Measurements from ENCODE around the gene SCPEP1.
"Not testable (repeated sequence)": the region's sequence is repeated elsewhere in the genome, so short reads cannot be mapped to it uniquely, and the experiment has no call there.

SCPEP1 gene

GRCh38 chr17:56945938-56946505 lies 31.9 kb upstream of the SCPEP1 start:
- DNase-seq (ENCODE audit: low read depth, low spot score) = no peak
- in situ Hi-C loops (cut with HindIII; ENCODE audit: low sequenced_read_pairs) = no loop called here
- no peak for TF ChIP-seq CTCF (IDR thresholded peaks at IDR 0.05; ENCODE audit: low read depth, low read length)
- H3K4me3 ChIP-seq (ENCODE audit: low read depth, low read length) = no peak overlapping the region

DNA sequence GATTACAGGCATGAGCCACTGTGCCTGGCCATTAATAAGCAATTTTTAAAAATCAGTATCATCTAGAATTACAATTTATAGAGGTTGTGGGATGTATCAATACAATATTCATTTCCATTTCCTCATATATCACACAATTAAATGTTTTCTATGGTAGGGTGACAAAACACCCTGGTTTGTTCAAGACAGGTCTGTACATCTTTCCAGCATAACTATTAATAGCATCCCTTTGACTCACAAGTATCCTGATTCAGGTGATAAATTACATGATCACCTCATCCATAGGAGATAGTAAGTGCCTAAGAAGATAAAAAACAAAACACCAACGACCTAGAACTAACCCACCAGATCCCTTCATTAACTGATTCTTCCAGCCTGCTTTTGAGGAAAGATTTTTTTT lies 30.2 kb upstream of the SCPEP1 start:
- no peak overlapping the region for H3K4me3 ChIP-seq (ENCODE audit: low read depth, low read length)
- DNase-seq (ENCODE audit: low read depth, low spot score) = no peak
- in situ Hi-C loops (cut with HindIII; ENCODE audit: low sequenced_read_pairs) = no loop called here
- TF ChIP-seq CTCF (IDR thresholded peaks at IDR 0.05; ENCODE audit: low read depth, low read length) = no peak

DNA sequence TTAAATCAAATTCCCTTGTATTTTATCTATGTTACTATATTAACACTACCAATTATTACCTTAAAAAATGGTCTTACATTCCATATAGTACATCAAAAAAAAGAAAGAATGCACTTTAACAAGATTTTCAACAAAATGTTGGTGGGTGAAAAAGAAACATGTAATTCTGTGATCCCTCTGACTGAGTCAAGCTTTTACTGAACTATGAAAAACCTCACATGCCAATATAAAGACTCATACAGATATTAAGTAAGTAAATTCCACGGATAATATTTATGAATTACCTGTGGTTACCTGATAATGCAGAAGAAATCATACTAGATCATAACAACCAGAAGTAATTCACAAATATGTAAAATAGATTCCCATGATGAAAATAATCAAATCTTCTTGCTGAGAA lies 29.4 kb upstream of the SCPEP1 start:
- H3K4me3 ChIP-seq (ENCODE audit: low read depth, low read length) = no peak overlapping the region
- in situ Hi-C loops (cut with HindIII; ENCODE audit: low sequenced_read_pairs) = no loop called here

DNA sequence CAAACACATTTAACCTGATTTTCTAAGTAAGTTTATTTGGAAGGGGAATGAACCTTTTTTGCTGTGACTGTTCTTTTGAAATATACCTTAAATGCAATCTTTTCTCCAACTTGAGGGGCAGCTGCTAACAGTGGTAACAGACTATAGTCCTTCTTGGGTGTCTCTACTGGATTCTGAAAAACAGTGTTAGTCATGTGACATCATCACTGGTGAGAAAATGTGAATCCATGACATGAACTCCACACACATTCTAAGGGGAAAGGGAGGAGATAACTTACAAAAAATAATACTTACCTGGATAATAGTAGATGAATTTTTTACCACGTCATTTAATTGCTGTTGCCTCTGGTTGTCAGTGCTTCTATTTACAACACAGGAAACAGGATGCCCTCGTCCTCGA lies 28.3 kb upstream of the SCPEP1 start:
- no peak overlapping the region for H3K4me3 ChIP-seq (ENCODE audit: low read depth, low read length)
- in situ Hi-C loops (cut with HindIII; ENCODE audit: low sequenced_read_pairs) = no loop called here
- DNase-seq (ENCODE audit: low read depth, low spot score) = no peak
- no peak for TF ChIP-seq CTCF (IDR thresholded peaks at IDR 0.05; ENCODE audit: low read depth, low read length)

More for the DNA sequence above, 29.4 kb upstream of the SCPEP1 start:
- no peak for TF ChIP-seq CTCF (IDR thresholded peaks at IDR 0.05; ENCODE audit: low read depth, low read length)
- no peak for DNase-seq (ENCODE audit: low read depth, low spot score)

DNA sequence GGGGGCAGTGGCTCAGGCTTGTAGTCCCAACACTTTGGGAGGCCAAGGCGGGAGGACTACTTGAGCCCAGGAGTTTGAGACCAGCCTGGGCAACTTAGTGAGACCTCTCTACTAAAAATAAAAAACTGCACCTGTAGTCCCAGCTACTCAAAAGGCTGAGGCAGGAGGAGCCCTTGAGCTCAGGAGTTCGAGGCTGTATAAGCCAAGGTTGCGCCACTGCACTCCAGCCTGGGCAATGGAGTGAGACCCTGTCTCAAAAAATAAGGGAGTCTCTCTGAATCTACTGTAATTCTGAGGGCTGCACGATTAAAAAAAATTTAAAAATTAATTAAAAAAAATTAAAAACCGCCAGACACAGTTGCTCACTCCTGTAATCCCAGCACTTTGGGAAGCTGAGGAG lies 20.9 kb upstream of the SCPEP1 start:
- no peak overlapping the region for H3K4me3 ChIP-seq (ENCODE audit: low read depth, low read length)
- no peak for DNase-seq (ENCODE audit: low read depth, low spot score)
- in situ Hi-C loops (cut with HindIII; ENCODE audit: low sequenced_read_pairs) = no loop called here
- TF ChIP-seq CTCF (IDR thresholded peaks at IDR 0.05; ENCODE audit: low read depth, low read length) = no peak

DNA sequence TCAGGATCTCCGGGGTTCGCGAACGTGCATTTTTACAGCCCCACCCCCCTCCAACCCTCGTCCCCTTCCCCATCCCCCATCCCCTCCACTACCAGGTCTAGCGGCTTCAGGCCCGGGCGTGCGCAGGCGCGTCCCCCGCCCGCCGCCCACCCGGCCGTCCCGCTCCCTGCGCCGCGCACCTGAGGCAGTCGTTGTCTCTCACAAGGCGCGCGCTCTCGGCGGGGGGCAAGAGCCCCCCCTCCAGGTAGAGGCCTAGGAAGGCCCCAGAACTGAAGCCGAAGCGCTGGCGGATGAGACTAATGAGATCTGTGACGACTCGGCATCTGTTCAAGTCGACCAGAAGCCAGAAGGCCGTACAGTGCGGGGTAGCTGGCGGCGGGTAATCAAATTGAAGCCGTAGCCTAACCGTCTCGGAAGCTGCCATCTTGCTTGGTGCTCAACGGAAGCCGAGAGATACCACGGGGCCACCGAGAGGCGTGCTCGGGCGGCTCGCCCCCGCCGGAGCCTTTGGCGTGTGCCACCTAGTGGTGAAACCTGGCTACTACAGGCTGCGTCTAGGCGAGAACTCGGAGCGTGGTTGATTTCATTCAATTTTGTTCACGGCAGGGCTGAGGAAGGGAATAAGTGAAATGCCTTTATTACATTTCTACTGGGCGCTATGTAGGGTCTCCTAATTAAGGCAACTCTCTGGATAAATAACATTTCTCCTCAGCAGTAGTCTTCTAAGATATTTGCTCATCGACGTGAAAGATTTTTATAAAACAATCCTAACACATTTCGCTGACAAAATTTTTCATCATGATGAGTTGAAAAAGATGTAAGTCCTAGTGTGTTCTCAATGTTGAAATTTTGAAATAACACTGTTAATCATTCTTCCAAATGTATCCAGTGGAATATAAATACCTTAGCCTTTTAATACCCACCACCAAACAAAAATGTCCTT lies 17.1 kb upstream of the SCPEP1 start, which contains the start of gene COIL:
Gene COIL (minus strand): TSS at position 455 of the 943 bp plus-strand sequence. CDS start 31 bp downstream, at position 424.
- TF ChIP-seq CTCF (IDR thresholded peaks at IDR 0.05; ENCODE audit: low read depth, low read length) = peak; percentile 100
- peak; percentile 90 for DNase-seq (ENCODE audit: low read depth, low spot score)
- in situ Hi-C loops (cut with HindIII; ENCODE audit: low sequenced_read_pairs) = no loop called here

DNA sequence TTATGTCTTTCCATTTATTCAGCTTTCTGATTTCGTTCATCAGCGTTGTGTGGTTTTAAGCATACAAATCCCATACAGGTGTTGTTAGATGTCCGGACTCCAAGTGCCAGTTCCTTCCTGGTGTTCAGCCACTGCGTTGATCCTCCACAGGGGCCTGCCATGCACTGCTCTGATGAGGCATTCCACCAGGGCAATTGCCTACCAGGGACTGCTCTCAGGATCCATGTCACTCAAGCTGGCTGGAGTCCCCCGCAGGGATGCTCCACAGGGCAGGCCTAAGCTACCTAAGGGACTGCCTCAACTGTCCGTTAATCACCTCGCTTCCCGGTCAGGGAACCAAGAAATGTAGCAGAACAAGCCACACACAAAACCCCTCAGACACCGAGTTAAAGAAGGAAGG lies 12.7 kb upstream of the SCPEP1 start:
- DNase-seq (ENCODE audit: low read depth, low spot score); in situ Hi-C loops (cut with HindIII; ENCODE audit: low sequenced_read_pairs); H3K4me3 ChIP-seq (ENCODE audit: low read depth, low read length): not testable (repeated sequence)

More for the DNA sequence above, 17.1 kb upstream of the SCPEP1 start, which contains the start of gene COIL:
- H3K4me3 ChIP-seq (ENCODE audit: low read depth, low read length) = peak within 1 kb of the TSS; percentile 91

DNA sequence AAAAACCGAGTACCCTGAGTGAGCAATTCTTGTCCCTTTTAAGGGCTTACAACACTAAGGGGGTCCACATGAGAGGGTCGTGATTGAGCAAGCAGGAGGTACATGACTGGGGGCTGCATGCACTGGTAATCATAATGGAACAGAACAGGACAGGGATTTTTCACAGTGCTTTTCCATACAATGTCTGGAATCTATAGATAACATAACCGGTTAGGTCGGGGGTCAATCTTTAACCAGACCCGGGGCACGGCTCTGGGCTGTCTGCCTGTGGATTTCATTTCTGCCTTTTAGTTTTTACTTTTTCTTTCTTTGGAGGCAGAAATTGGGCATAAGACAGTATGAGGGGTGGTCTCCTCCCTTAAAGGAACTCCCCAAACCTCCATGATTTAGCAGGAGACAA lies 12.2 kb upstream of the SCPEP1 start:
- in situ Hi-C loops (cut with HindIII; ENCODE audit: low sequenced_read_pairs); DNase-seq (ENCODE audit: low read depth, low spot score); H3K4me3 ChIP-seq (ENCODE audit: low read depth, low read length): not testable (repeated sequence)

Measured in astrocyte of the spinal cord (primary cell).